ENCODE data around the gene LINC01488. TPM values are rescaled to one million over a fixed set of nuclear protein-coding genes. Genes with fewer than 3 reads are reported as not detected.

LINC01488 gene
- total RNA-seq, 2 donors from 2014 or later: not detected

DNA sequence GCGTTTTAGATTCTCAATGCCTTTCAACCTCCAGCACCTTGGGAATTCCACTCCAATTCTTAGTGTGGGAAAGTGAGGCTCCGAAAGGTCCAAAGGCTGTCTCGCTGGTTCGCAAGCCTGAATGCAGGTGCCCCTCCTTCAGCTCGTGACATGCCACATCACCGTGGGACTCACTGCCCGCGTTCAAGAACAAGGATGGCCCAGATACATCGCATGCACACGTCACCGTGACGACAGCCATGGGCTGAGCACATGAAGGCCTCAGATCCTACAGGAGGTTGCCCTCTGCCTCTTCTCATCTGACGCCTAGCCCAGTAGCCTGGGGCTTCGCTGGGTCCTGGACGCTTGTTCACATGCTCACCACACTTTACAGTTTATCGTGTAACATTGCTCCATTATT lies 4.4 kb upstream of the LINC01488 start:
- no peaks in the 10 kb centered on the region for H3K27me3 ChIP-seq (replicated peaks; ENCODE audit: insufficient read depth)
- no peak overlapping the region for H3K4me3 ChIP-seq
- DNase-seq (ENCODE audit: low spot score): no peak
- TF ChIP-seq, protein P1, sequence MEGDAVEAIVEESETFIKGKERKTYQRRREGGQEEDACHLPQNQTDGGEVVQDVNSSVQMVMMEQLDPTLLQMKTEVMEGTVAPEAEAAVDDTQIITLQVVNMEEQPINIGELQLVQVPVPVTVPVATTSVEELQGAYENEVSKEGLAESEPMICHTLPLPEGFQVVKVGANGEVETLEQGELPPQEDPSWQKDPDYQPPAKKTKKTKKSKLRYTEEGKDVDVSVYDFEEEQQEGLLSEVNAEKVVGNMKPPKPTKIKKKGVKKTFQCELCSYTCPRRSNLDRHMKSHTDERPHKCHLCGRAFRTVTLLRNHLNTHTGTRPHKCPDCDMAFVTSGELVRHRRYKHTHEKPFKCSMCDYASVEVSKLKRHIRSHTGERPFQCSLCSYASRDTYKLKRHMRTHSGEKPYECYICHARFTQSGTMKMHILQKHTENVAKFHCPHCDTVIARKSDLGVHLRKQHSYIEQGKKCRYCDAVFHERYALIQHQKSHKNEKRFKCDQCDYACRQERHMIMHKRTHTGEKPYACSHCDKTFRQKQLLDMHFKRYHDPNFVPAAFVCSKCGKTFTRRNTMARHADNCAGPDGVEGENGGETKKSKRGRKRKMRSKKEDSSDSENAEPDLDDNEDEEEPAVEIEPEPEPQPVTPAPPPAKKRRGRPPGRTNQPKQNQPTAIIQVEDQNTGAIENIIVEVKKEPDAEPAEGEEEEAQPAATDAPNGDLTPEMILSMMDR (IDR thresholded peaks at IDR 0.05): no peak
- H3K4me1 ChIP-seq (ENCODE audit: control insufficient read depth in 1 of 2, low read depth in 2 of 2): peaks cover 9 to 17% of the 10 kb centered on the region in 2 donors
- no peak for ATAC-seq (ENCODE audit: insufficient number of reproducible peaks, low FRiP score, low read depth)
- H3K9me3 ChIP-seq: peaks cover 5% of the 10 kb centered on the region
- H3K27ac ChIP-seq: no peak overlapping the region
- H3K36me3 ChIP-seq: no peaks in the 10 kb centered on the region

DNA sequence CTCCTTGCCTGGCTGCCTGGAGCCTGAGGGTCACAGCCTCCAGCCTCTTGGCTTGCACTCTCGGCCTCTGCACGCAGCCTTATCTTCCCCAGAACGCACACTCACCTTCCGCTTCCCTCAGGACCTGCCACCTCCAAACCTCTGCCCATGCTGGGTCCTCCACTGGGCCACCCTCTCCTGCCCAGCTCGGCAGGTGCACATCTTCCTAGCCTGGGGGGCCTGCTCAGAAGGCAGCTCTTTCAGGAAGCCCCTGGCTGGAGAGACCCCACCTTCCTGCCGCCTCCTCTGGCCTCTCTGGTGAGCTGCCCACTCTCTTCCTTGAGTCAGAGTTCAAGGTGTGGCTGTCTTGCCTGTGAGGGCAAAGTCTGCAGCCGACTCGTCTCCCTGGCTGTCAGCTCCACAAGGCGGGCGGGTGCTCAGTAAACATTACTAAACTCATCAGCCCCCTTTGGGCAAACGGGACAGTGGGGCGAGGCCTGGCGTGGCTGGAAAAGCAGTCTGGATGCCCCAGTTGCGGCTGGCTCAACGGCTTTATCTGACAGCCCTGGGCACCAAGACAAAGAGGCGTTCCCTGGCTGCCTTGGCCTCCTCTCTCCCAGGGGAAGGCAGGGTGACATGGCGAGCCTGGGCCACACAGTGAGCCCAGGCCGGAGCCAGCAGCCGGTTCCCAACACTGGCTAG lies 1.7 kb upstream of the LINC01488 start:
- TF ChIP-seq, protein P1 (IDR thresholded peaks at IDR 0.05): no peak
- no peak for ATAC-seq (ENCODE audit: insufficient number of reproducible peaks, low FRiP score, low read depth)
- Histone ChIP-seq H3K9me3 (no peaks in the 10 kb centered on the region), H3K27ac (no peak overlapping the region), H3K4me1 (ENCODE audit: control insufficient read depth in 1 of 2, low read depth in 2 of 2) (peaks cover 9 to 17% of the 10 kb centered on the region in 2 donors), H3K4me3 (no peak overlapping the region), H3K36me3 (no peaks in the 10 kb centered on the region), H3K27me3 (replicated peaks; ENCODE audit: insufficient read depth) (no peaks in the 10 kb centered on the region)
- no peak for DNase-seq (ENCODE audit: low spot score)

DNA sequence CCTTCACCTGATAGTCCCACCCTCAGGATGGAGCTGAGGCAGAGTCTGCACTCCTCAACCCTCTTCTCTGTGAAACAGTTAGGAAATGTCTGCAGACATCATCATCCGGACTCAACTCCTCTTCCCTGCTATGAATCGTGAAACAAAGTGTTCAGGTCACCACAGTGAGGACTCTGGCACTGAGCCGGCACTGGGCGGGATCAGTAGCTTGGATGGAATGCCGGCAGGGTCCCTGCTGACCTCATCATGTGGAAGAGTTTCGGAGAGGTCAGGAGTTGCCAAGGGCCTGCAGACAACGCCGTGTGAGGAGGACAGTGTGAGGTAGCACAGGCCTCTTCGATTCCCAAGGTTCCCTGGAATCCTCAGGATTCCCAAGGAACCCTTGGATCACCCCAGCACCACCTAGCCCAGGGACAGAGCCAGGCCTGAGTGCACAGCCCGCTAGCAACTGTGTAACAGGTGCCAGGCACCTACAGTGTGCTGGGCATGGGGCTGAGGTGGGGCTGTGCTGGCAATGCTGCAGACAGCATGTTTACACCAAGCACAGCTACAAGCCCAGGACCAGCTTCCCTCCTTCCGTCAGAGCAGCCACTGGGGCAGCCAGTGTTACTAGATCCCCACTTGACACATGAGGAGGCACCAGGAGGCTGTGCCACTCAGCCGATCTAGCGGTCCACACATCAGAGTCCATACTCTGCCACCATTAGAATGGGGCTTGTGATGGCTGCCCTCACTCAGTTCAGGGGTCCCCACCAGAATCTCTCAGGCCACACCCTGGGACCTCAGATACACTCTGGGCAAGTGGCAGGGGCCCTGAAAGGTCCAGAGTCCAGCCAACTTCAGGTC lies 693 bp upstream of the LINC01488 start:
- DNase-seq (ENCODE audit: low spot score) (no peak), ATAC-seq (ENCODE audit: insufficient number of reproducible peaks, low FRiP score, low read depth) (no peak)
- Histone ChIP-seq H3K27ac (no peak overlapping the region), H3K4me1 (ENCODE audit: control insufficient read depth in 1 of 2, low read depth in 2 of 2) (peaks cover 9 to 17% of the 10 kb centered on the region in 2 donors), H3K9me3 (no peaks in the 10 kb centered on the region), H3K36me3 (no peaks in the 10 kb centered on the region), H3K4me3 (no peak overlapping the region), H3K27me3 (replicated peaks; ENCODE audit: insufficient read depth) (no peaks in the 10 kb centered on the region)
- TF ChIP-seq, protein P1 (IDR thresholded peaks at IDR 0.05): no peak

DNA sequence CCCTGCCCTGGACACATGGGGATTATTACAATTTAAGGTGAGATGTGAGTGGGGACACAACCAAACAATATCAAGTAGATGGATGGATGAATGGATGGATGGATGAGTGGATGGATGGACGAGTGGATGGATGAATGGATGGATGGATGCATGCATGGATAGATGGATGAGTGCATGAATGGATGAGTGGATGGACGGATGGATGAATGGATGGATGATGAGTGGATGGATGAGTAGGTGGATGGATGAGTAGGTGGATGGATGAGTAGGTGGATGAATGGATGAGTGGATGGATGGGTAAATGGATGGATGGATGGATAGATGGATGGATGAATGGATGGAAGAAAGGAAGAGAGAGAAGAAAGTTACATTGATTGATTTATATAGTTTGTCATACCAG lies 859 bp downstream of the LINC01488 start:
- H3K4me1 ChIP-seq (ENCODE audit: control insufficient read depth in 1 of 2, low read depth in 2 of 2): peaks cover 19 to 33% of the 10 kb centered on the region in 2 donors
- H3K9me3 ChIP-seq: no peaks in the 10 kb centered on the region
- TF ChIP-seq, protein P1 (IDR thresholded peaks at IDR 0.05): no peak
- ATAC-seq (ENCODE audit: insufficient number of reproducible peaks, low FRiP score, low read depth) (no peak), DNase-seq (ENCODE audit: low spot score) (no peak)
- no peak overlapping the region for H3K4me3 ChIP-seq
- H3K27ac ChIP-seq: no peak overlapping the region
- H3K36me3 ChIP-seq: no peaks in the 10 kb centered on the region
- no peaks in the 10 kb centered on the region for H3K27me3 ChIP-seq (replicated peaks; ENCODE audit: insufficient read depth)

- H3K27ac ChIP-seq: no peak overlapping the region
- no peaks in the 10 kb centered on the region for H3K27me3 ChIP-seq (replicated peaks; ENCODE audit: insufficient read depth)
- no peaks in the 10 kb centered on the region for H3K36me3 ChIP-seq
- no peak overlapping the region for H3K4me3 ChIP-seq
- DNase-seq (ENCODE audit: low spot score) (no peak), ATAC-seq (ENCODE audit: insufficient number of reproducible peaks, low FRiP score, low read depth) (no peak)
- TF ChIP-seq, protein P1 (IDR thresholded peaks at IDR 0.05): no peak
- no peaks in the 10 kb centered on the region for H3K9me3 ChIP-seq
- peaks cover 19 to 41% of the 10 kb centered on the region in 2 donors for H3K4me1 ChIP-seq (ENCODE audit: control insufficient read depth in 1 of 2, low read depth in 2 of 2)
Measured at GRCh38 chr11:69483170-69483569, 1.7 kb downstream of the LINC01488 start.
